SK-N-SH treated with all-trans-retinoic acid at 6 μM for 48 hours (cell line): Measurements from ENCODE around the gene PCSK2.

Experiments used
- ATAC-seq: fragments of 200-7000 bp; cut with Tn5 transposase; 3 replicates; pipeline ENCODE4 v1.9.1; 2020; ENCODE audit warnings: mild to moderate bottlenecking, moderate library complexity
- ARNTL ChIP-seq: fragments of 450-650 bp; formaldehyde crosslinking; IDR thresholded peaks from 2 replicates; pipeline ENCODE4 v1.5.0; 2020; ENCODE audit warnings: low read depth, mild to moderate bottlenecking, moderate library complexity, borderline replicate concordance
- BACH2 ChIP-seq: fragments of 250-450 bp; sonication (Bioruptor Pico); IDR thresholded peaks from 2 replicates; pipeline ENCODE4 v1.9.0; 2021; ENCODE audit warnings: mild to moderate bottlenecking, borderline replicate concordance
- CSDC2 ChIP-seq: fragments of 250-450 bp; sonication (Bioruptor Pico); IDR thresholded peaks from 2 replicates; pipeline ENCODE4 v1.5.0; 2020; ENCODE audit warnings: mild to moderate bottlenecking, moderate library complexity
- ESRRG ChIP-seq: fragments of 250-450 bp; sonication (Bioruptor Pico); IDR thresholded peaks from 2 replicates; pipeline ENCODE4 v1.6.1; 2021; ENCODE audit warnings: mild to moderate bottlenecking
- GLIS3 ChIP-seq: fragments of 250-450 bp; sonication (Bioruptor Pico); IDR thresholded peaks from 2 replicates; pipeline ENCODE4 v1.5.0; 2020; ENCODE audit warnings: mild to moderate bottlenecking, moderate library complexity
- ISL1 ChIP-seq: fragments of 250-450 bp; sonication (Bioruptor Pico); IDR thresholded peaks from 2 replicates; pipeline ENCODE4 v2.1.2; 2022; ENCODE audit warnings: mild to moderate bottlenecking, moderate library complexity
- OSR1 ChIP-seq: fragments of 250-450 bp; sonication (Bioruptor Pico); IDR thresholded peaks from 2 replicates; pipeline ENCODE4 v1.8.0; 2022; ENCODE audit warnings: moderate library complexity, mild to moderate bottlenecking, inconsistent platforms
- PPARA ChIP-seq: fragments of 250-450 bp; sonication (Bioruptor Pico); IDR thresholded peaks from 2 replicates; pipeline ENCODE4 v1.5.0; 2020; ENCODE audit warnings: mild to moderate bottlenecking, borderline replicate concordance
- RARB ChIP-seq: fragments of 250-450 bp; sonication (Bioruptor Pico); IDR thresholded peaks from 2 replicates; pipeline ENCODE4 v1.8.0; 2021; ENCODE audit warnings: mild to moderate bottlenecking, moderate library complexity
- SNAI2 ChIP-seq: fragments of 250-450 bp; sonication (Bioruptor Pico); IDR thresholded peaks from 2 replicates; pipeline ENCODE4 v1.5.0; 2020; ENCODE audit warnings: mild to moderate bottlenecking, moderate library complexity
- TCF4 ChIP-seq: fragments of 250-450 bp; sonication (Bioruptor Pico); IDR thresholded peaks from 2 replicates; pipeline ENCODE4 v1.8.0; 2021; ENCODE audit warnings: mild to moderate bottlenecking, moderate library complexity, borderline replicate concordance
- TOX ChIP-seq: fragments of 250-450 bp; sonication (Bioruptor Pico); IDR thresholded peaks from 2 replicates; pipeline ENCODE4 v1.8.0; 2021; ENCODE audit warnings: mild to moderate bottlenecking, moderate library complexity, borderline replicate concordance
- ZC3H10 ChIP-seq: fragments of 250-450 bp; sonication (Bioruptor Pico); IDR thresholded peaks from 2 replicates; pipeline ENCODE4 v1.5.1; 2021; ENCODE audit warnings: mild to moderate bottlenecking, moderate library complexity
- ZFP30 ChIP-seq: fragments of 450-650 bp; formaldehyde crosslinking; IDR thresholded peaks from 2 replicates; pipeline ENCODE4 v1.5.0; 2022; ENCODE audit warnings: mild to moderate bottlenecking, moderate library complexity
- ZNF565 ChIP-seq: fragments of 450-650 bp; formaldehyde crosslinking; conservative IDR thresholded peaks from 2 replicates; pipeline ENCODE4 v1.5.0; 2020; ENCODE audit warnings: low read depth, mild to moderate bottlenecking, moderate library complexity
- ZNF8 ChIP-seq: fragments of 450-650 bp; formaldehyde crosslinking; IDR thresholded peaks from 2 replicates; pipeline ENCODE4 v1.5.0; 2020; ENCODE audit warnings: mild to moderate bottlenecking, moderate library complexity
- TF ChIP-seq, protein P1 (sequence below): fragments of 250-450 bp; sonication (Bioruptor Pico); IDR thresholded peaks from 2 replicates; pipeline ENCODE4 v1.5.1; 2020; ENCODE audit warnings: low read depth, mild to moderate bottlenecking, moderate library complexity
- TF ChIP-seq, protein P2 (sequence below): fragments of 250-450 bp; sonication (Bioruptor Pico); IDR thresholded peaks from 2 replicates; pipeline ENCODE4 v1.8.0; 2021; ENCODE audit warnings: low read depth, mild to moderate bottlenecking, moderate library complexity, borderline replicate concordance
- TF ChIP-seq, protein P3 (sequence below): fragments of 250-450 bp; sonication (Bioruptor Pico); IDR thresholded peaks from 2 replicates; pipeline ENCODE4 v1.5.0; 2020; ENCODE audit warnings: mild to moderate bottlenecking, moderate library complexity
- TF ChIP-seq, protein P4 (sequence below): fragments of 250-450 bp; sonication (Bioruptor Pico); IDR thresholded peaks from 2 replicates; pipeline ENCODE4 v1.8.0; 2020; ENCODE audit warnings: mild to moderate bottlenecking, moderate library complexity, borderline replicate concordance

PCSK2 gene

DNA sequence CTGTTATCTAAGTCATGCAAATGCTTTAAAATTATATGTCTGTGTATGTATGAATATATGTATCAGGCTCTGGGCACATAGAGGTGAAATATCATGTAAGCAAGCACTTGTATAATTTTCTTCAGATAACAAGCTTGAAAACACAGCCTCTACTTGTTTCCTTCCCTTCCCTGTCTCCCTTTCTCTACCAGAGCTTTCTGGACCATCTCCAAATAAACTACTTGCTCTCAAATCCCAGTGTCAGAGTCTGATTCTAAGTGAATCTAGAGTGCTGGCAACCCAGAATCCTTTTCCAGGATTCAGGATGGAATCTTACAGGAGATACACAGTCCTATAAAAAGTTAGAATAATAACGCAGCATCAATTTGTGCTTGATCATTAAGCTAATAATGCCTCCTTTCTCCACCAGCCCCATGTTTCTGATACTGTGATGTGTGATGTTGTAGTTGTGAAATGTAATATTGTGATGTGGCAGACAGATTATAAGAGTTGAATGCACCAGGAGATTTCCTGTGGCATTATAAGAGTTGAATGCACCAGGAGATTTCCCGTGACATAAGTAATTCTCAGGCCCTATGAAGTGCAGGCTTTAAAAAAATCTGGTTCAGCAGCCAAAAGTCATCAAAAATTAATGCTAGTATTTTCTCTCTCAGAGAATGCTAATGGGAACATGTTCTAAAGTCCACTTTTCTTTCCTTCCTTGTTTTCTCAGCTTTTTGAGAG is 89.6 kb downstream of the PCSK2 start:
- ATAC-seq: no peak
- TF ChIP-seq, protein P1, sequence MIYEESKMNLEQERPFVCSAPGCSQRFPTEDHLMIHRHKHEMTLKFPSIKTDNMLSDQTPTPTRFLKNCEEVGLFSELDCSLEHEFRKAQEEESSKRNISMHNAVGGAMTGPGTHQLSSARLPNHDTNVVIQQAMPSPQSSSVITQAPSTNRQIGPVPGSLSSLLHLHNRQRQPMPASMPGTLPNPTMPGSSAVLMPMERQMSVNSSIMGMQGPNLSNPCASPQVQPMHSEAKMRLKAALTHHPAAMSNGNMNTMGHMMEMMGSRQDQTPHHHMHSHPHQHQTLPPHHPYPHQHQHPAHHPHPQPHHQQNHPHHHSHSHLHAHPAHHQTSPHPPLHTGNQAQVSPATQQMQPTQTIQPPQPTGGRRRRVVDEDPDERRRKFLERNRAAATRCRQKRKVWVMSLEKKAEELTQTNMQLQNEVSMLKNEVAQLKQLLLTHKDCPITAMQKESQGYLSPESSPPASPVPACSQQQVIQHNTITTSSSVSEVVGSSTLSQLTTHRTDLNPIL (CRISPR knock-in tag): no peak
- TF ChIP-seq CSDC2 (CRISPR knock-in tag) (no peak), GLIS3 (CRISPR knock-in tag) (no peak), ISL1 (CRISPR knock-in tag) (no peak), TOX (no peak), TCF4 (CRISPR knock-in tag) (no peak), ZFP30 (no peak), OSR1 (CRISPR knock-in tag) (no peak), PPARA (CRISPR knock-in tag) (no peak), ARNTL (CRISPR knock-in tag) (no peak)
- TF ChIP-seq, protein P2, sequence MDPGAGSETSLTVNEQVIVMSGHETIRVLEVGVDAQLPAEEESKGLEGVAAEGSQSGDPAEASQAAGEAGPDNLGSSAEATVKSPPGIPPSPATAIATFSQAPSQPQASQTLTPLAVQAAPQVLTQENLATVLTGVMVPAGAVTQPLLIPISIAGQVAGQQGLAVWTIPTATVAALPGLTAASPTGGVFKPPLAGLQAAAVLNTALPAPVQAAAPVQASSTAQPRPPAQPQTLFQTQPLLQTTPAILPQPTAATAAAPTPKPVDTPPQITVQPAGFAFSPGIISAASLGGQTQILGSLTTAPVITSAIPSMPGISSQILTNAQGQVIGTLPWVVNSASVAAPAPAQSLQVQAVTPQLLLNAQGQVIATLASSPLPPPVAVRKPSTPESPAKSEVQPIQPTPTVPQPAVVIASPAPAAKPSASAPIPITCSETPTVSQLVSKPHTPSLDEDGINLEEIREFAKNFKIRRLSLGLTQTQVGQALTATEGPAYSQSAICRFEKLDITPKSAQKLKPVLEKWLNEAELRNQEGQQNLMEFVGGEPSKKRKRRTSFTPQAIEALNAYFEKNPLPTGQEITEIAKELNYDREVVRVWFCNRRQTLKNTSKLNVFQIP (CRISPR knock-in tag): no peak
- TF ChIP-seq, protein P3, sequence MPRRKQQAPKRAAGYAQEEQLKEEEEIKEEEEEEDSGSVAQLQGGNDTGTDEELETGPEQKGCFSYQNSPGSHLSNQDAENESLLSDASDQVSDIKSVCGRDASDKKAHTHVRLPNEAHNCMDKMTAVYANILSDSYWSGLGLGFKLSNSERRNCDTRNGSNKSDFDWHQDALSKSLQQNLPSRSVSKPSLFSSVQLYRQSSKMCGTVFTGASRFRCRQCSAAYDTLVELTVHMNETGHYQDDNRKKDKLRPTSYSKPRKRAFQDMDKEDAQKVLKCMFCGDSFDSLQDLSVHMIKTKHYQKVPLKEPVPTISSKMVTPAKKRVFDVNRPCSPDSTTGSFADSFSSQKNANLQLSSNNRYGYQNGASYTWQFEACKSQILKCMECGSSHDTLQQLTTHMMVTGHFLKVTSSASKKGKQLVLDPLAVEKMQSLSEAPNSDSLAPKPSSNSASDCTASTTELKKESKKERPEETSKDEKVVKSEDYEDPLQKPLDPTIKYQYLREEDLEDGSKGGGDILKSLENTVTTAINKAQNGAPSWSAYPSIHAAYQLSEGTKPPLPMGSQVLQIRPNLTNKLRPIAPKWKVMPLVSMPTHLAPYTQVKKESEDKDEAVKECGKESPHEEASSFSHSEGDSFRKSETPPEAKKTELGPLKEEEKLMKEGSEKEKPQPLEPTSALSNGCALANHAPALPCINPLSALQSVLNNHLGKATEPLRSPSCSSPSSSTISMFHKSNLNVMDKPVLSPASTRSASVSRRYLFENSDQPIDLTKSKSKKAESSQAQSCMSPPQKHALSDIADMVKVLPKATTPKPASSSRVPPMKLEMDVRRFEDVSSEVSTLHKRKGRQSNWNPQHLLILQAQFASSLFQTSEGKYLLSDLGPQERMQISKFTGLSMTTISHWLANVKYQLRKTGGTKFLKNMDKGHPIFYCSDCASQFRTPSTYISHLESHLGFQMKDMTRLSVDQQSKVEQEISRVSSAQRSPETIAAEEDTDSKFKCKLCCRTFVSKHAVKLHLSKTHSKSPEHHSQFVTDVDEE (CRISPR knock-in tag): no peak
- TF ChIP-seq, all 23 proteins: peak for 0

DNA sequence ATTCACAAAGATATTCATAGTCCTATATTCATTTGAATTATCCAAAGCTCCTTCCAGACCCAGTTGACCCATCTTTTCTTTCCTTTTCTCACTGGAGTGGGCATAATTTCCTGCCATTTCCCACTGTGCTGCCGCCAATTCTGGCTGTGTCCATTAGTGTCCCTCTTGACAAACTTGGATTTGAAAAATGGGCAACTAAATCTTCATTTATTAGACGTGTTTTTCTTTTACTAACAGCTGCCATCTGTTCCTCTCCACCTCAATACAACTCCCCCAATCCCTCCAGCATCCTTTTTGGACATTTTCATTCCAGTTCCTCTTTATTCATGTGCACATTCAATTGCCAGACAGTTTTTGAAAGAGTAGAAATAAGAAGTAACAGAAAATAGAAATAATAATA is 90.5 kb downstream of the PCSK2 start:
- no peak for ATAC-seq
- TF ChIP-seq RARB (CRISPR knock-in tag) (no peak), ARNTL (CRISPR knock-in tag) (no peak), TCF4 (CRISPR knock-in tag) (no peak), ZFP30 (no peak), ZNF8 (CRISPR knock-in tag) (no peak), OSR1 (CRISPR knock-in tag) (no peak)
- TF ChIP-seq, protein P2 (CRISPR knock-in tag): no peak
- TF ChIP-seq, all 23 proteins: peak for 0

DNA sequence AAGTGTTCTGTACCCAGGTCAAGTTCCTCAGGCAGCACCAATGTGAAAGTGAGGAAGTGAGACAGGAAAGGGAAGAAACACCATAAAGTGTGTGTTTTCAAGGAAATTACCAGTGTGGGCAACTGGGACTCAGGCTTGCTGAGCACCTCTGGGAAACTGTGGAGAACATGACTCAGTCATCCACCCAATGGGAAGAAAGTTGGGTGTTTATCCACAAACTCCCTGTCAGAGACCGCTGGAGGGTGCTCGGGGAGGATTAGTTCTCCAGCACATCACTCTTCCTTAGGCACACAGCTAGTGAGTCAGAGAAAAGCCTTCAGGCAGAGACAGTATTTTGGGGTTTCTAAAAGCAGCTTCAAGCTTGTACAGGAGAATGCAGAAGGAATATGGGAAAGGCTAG is 93.6 kb downstream of the PCSK2 start:
- ATAC-seq: no peak
- no peak for TF ChIP-seq OSR1 (CRISPR knock-in tag)
- TF ChIP-seq ZNF565 (CRISPR knock-in tag): no peak
- TF ChIP-seq SNAI2 (CRISPR knock-in tag): no peak
- TF ChIP-seq TCF4 (CRISPR knock-in tag): no peak
- TF ChIP-seq ZNF8 (CRISPR knock-in tag): no peak
- TF ChIP-seq, protein P4, sequence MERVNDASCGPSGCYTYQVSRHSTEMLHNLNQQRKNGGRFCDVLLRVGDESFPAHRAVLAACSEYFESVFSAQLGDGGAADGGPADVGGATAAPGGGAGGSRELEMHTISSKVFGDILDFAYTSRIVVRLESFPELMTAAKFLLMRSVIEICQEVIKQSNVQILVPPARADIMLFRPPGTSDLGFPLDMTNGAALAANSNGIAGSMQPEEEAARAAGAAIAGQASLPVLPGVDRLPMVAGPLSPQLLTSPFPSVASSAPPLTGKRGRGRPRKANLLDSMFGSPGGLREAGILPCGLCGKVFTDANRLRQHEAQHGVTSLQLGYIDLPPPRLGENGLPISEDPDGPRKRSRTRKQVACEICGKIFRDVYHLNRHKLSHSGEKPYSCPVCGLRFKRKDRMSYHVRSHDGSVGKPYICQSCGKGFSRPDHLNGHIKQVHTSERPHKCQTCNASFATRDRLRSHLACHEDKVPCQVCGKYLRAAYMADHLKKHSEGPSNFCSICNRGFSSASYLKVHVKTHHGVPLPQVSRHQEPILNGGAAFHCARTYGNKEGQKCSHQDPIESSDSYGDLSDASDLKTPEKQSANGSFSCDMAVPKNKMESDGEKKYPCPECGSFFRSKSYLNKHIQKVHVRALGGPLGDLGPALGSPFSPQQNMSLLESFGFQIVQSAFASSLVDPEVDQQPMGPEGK (CRISPR knock-in tag): no peak
- no peak for TF ChIP-seq ESRRG (CRISPR knock-in tag)
- TF ChIP-seq ZC3H10 (CRISPR knock-in tag): no peak
- TF ChIP-seq BACH2: no peak
